Raji (cell line): ENCODE measurements around the gene CDON.

Source experiments
- POLR2A ChIP-seq: IDR thresholded peaks from 2 replicates; pipeline ENCODE4 v1.6.1; 2011; ENCODE audit warnings: low read depth, low read length, control low read depth; ENCODE audit not compliant: insufficient read depth

CDON gene

DNA sequence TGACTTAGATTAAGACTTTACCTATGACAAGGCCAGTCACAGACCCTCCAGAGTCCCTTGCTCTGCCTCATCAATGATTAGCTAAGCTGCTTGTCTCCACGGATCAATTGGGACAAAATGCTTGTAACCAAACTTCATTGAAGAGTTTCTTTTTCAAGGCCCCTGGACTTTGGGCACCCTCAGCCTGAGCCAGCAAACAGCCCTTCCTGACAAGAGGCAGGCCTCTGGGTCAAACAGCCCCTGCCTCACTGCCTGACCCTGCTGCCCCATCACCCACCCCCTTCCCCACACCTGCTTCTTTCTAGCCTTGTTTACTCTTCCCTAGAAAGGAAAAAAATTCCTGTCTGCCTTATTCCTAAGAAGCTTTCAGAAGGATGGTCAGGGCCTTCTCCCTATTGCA lies 26.3 kb upstream of the CDON start:
- no peak for TF ChIP-seq POLR2A

DNA sequence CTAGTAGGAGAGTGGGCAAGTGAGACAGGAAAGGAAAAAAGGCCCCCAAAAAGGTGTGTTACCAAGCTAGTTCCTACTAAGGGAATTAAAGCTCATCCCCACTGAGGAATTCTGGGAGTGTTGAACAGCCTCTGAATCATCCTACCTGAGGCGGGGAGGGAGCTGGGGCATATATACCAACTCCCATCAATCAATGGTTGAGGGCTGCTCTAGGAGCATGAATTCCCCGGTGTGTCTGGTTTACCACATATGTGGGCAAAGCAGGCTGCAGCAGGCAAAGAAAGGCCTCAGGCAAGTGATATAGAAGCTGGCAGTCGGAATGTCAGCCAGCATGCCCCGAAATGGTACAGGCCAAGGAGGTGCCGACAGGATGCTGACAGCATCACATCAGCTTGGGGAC lies 23.6 kb upstream of the CDON start:
- TF ChIP-seq POLR2A, result no peak

DNA sequence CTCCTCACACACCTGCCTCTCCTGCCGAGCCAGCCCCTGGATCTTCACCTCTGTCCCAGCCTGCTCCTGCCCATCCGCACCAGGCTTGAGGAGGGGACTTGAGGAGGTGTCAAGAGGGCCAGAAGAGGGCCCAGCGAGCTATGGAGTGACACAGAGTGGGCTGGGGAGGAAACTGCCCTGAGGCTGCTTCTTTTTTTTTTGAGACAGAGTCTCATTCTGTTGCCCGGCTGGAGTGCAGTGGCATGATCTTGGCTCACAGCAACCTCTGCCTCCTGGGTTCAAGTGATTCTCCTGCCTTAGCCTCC lies 21.9 kb upstream of the CDON start:
- no peak for TF ChIP-seq POLR2A

DNA sequence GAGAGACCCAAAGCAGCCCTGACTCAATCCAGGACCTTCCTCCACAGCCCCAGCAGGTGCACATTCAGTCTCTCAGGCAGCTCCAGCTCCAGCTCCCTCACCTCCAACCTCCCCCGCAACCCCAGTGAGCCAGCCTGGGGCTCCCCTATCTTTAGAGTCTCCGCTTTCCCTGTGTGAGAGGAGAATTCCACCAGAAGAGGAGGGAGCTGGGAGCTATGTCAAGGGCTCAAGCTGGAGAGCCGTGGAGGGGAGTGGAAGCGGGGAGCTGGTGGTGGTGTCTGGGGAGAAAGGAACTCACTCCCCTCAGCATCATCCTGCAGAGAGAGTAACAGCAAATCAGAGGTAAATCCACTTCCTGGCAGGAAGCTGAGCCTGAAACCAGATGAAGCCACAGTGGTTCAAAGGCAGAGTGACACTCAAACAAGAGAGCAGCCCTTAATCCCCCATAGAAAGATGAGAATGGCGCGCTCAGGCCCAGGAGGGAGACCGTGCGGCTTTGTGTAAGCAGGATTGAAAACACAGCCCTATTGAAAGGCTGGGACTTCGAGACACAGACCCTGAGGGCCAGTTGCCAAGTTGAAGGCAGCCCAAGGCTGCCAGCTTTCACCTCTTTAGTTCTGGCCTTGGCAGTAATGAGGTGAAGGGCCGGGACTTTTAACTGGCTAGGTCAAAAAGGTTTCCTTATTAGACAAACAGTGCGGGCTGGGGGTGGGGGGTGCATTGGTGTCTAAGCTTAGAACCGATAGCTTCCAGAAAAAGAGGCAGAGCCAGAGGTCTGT lies 21.4 kb upstream of the CDON start:
- TF ChIP-seq POLR2A, result no peak

DNA sequence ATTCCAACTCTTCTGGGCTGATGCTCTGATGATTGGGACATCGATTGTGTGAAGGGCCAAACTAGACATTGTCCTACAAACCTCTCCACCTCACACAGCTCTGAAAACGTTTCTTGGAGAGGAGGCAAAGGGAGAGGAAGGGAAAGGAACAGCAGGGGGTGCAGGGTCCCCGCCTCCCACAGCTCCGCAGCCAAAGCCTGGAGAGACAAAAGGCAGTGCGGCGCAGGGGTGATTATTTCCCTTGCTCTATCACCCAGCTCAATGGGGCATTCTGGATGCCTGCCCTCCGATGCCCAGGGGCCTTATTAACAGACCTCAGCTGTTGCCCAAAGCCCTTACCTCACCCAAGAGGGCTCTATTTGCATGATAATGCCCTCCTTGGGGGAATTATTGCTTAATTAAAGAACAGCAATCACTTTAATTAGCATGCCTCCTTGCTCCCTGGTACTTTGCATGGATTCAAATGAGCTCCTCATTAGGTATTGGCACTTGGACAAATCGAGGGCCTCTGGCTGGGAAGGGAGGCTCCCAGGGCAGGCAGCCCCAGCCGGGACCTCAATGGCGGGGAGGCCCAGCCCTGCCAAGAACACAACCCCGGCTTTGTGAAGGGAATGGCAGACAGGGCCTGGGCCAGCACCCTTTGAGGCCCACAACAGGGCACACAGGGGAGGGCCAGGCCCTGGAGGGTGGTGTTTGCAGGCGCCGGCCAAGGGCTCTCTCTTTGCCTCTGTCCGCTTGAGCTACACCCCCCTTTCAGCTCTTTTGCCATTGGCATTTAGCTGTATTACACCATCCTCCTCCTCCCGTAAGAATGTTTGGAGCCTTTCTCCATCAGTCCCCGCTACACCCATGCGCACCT lies 19.8 kb upstream of the CDON start:
- no peak for TF ChIP-seq POLR2A

DNA sequence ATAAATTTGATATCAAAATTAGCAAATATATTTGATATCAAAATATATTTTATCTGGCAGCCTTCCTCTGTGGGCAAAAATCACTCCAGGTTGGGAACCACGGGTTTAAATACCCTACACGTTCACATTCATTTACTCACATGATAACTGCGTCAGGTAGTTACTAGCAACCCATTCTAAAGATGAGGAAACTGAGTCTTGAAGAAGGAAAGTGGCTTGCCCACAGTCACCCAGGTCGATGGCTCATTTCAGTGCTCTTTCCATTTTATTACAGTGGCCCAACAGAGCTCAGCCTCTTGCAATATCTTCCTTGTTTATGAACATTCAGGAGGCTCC lies 19.2 kb upstream of the CDON start:
- TF ChIP-seq POLR2A, result no peak

DNA sequence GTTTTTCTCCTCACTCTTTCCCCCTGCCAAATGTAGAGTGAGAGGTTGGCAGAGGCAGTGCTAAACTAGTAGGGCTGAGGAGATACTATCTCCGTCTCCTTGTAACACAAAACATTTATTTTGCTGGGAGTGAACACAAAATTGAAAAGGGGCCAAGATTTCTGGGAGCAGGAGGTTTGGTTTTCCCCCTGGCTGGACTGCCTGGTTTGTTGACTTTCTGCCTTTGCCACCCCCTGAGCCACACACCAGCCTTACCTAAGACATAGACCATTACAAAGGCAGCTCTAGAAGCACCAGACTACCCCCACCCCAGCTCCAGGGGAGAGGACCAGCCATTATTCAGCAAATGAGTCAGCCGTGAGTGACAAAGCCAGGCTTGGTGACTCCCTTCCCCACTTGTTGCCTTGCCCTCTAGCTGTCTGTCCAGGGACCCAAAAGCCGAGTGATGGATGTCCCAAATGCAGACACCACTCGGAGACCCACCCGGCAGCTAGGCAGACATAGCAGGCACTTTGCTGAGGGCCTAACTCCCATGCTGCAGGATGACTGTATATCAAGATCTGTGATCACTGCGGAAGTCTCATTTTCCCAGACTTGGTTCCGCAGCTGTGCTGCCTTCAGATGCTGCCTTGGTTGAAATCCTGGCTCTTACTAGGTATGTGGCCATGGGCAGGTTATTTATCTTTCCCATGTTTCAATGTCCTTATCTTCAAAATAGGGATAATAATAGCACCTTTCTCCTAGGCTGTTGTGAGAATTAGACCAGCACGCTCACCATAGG lies 17.7 kb upstream of the CDON start:
- no peak for TF ChIP-seq POLR2A

DNA sequence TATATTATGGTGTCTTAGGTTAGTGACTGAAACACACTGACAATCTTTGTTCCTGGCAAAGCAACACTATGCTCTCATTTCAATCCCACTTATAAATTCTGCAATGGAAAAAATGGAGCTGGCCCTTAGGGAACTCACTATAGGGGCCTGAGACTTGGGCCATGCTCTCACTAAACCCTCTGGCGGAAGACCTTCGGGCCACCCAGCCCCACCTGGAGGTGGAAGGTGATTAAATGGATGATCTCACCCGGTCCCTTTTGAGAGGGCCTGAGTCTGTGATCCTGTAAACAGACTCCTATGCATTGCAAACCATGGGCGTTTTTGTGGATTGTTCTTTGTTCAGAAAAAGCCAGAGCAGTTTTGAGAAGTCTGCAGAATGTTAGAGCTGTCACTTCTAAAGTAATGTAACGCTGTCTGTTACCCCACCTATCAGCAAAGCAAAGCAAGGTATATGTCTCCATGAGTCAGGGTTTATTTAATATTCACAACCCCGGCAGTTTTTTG lies 17.0 kb upstream of the CDON start:
- no peak for TF ChIP-seq POLR2A

DNA sequence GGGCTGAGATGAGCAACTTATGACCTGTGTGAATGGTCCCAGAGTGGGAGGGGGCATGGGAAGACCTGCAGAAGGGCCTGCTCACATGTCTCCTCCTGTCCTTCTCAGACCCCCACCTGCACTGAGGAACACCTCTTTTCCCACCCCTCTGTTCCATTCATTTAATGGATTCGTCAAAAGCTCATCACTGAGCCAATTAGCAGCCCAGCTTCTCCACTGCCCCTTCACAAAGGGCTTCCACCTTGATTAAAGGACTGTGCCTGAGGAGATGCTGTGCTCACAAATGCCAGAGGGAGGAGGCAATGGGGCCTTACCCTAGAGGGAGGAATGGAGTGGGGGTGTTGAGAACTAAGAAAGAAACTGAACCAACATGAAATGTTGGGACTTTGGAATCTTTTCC lies 14.0 kb upstream of the CDON start:
- no peak for TF ChIP-seq POLR2A

DNA sequence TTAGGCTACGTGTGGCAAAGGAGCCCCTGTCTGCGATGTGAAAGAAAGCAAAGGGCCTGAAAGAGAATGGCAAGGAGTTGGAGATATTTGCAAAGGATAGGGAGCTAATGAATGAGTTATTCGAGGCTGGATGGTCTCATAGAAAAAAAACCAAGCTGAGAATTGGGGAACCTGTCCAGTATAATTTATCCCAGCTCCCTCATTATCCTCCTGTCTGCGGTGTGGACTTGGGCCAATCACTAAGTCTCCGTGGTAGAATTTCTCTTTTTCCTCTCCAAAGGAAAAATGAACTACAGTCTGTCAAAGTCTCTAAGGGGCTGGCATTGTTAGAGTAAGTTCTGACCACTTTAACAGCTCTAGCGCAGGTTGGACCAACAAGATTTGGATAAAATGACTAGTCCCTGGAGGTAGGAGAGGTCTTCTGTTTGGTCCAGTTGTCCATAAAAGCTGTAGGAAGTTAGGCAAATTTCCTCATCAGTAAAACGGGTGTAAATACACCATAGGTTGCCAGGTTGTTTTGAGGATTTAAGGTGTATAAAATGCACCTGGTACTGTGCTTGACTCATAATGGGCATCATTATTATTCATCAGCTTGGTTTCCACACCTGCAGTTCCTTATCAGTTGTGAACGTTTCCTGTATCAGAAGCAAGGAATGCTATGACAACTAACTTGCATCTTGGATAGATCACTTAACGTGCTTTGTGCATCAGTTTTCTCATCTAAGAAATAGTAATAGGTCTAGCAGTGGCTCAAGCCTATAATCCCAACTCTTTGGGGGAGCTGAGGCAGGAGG lies 10.3 kb upstream of the CDON start:
- TF ChIP-seq POLR2A, result no peak

DNA sequence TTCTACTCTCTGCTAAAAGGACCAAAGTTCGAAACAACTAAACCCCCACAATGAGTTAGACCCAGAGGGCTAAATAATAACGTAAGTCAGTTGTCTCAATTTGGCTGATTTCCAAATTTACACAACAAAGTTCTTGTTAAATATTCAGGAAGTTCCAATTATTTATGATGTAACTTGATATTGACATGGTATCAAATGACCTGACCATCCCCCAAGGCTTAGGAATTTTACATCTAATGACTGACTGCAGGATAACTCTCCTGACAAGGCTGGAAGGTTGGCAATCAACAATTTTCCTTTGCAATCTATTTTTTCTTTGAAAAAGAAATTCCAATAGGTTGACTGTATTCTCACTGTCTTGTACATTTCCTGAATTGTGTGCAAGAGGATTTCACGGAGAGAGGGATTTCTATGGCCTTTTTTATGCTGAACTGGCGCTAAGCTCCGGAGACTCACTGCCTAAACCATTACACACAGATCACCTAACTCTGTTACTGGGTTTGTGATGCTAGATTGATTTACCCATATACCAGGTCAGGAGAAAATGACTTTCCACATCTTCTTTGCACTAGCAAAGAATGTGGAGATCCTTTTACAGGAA lies 9.6 kb upstream of the CDON start:
- no peak for TF ChIP-seq POLR2A

DNA sequence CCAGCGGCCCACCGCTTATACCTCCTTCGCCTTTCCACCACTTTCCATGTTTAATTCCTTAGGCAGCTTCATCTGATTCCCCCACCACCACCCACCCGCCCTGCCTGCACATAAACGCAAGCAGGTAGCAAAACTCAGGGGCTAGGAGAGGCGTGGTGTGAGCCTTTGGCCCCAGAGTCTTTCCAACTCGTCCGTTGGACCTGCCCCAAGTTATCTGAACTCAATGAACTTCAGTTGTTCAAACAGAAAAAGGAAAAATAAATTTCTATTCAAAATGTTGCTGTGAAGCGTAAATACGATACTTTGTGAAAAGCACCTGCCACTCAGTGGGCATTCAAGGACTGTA lies 814 bp upstream of the CDON start:
- no peak for TF ChIP-seq POLR2A

DNA sequence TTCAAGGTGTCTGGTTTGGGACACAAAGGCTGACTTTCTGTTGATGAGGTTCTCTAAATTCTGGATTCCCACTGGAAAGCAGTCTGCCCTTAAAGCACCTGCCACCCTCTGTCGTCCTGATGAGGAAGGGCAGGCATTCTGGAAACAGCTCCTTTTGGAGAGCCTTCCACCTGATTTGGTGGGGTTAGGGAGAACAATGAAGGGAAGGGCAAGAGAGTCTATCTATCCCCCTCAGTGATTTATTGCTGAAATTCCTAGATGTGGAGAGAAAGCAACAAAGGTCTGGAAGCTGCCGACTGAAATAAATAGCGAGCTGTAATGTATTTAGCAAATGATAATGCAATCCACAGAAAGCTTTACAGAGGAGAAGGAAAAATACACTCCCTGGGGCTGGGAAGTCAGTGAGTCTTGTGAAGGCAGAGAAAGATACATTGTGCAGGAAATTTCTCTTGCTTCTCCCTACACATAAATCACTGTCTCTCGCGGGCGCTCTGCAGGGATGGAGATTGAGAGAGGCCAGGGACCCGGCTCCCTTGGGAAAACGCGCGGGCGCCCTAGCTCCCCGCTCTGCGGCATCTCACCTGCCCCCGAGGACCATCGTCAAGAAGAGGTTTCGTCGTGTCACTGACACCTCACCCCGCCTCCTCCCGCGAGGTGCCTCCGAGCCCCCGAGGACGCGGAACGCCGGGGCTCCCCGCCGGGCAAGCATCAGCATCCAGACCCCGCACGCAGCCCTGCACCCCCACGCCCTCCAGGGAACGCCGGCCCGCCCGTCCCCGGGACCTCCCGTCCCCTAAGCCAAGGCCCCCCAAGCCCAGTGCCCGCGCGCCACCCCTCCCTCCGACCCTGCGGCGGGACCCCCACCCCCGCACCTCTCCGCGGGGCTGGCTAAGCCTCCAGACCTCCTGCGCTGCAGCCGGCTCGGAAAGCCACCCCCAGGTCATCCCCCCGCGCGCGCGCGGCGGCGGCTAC lies 673 bp downstream of the CDON start:
- TF ChIP-seq POLR2A, result no peak
